ENCODE data around the gene MRGPRD.

The MRGPRD gene

DNA sequence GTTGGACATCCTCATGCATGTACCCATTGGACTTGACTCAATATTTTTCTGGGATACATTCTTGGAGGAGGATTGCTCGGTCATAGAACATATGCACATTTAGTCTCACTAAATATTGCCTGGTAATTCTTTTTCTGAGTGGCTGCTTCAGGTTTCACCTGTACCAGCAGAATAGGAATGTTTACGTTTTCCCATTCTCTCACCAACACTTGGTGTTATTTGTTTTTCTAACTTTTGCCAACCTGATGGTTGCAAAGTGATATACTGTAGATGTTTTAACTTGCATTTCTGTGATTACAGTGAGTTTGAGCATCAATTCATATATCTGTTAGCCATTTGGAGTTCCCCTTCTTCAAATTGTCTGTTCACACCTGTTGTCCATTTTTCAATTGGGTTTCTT, 1.3 kb upstream of the MRGPRD start:
- no peak for DNase-seq (ENCODE audit: extremely low read depth, low read depth)
- TF ChIP-seq, protein P1, sequence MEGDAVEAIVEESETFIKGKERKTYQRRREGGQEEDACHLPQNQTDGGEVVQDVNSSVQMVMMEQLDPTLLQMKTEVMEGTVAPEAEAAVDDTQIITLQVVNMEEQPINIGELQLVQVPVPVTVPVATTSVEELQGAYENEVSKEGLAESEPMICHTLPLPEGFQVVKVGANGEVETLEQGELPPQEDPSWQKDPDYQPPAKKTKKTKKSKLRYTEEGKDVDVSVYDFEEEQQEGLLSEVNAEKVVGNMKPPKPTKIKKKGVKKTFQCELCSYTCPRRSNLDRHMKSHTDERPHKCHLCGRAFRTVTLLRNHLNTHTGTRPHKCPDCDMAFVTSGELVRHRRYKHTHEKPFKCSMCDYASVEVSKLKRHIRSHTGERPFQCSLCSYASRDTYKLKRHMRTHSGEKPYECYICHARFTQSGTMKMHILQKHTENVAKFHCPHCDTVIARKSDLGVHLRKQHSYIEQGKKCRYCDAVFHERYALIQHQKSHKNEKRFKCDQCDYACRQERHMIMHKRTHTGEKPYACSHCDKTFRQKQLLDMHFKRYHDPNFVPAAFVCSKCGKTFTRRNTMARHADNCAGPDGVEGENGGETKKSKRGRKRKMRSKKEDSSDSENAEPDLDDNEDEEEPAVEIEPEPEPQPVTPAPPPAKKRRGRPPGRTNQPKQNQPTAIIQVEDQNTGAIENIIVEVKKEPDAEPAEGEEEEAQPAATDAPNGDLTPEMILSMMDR (IDR thresholded peaks at IDR 0.05; ENCODE audit: low read depth, low read length, missing control alignments), result no peak
- no peak overlapping the region for H3K4me3 ChIP-seq (replicated peaks; ENCODE audit: low read depth, low read length)

- DNase-seq (ENCODE audit: extremely low read depth, low read depth), result no peak
Observed at GRCh38 chr11:68979931-68980775, 633 bp downstream of the MRGPRD start.

DNA sequence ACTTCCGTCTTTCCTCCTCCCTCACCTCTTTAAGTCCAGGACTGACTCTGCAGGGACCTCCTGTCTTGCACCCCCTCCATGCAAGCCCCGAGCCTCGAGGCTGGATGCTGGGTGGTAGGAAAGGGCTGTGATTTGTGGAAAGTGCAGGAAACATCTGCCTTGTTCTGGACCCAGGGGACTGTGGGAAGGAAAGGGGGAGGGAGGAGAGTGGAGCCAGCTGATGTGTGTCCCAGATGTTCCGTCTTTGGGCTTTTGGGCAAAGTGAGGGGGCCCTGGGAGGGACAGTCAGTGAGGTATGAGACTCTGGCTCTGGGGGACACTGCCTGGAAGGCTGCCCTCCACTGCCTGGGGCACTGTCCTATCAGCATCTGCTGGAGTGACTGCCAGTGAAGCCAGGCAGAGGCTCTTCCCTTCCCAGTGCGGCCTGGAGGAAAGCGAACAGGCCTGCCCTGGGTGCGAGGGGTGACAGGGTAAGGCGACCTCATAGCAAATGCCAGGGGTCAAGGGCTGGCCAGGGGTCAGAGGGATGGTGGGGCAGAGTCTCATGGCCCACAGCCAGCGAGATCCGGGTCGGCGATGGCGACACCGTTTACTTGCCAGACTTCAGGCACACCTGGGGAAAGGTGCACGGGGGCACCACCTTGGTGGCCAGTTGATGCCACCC, 1.7 kb downstream of the MRGPRD start:
- no peak for DNase-seq (ENCODE audit: extremely low read depth, low read depth)
- TF ChIP-seq, protein P1 (IDR thresholded peaks at IDR 0.05; ENCODE audit: low read depth, low read length, missing control alignments), result no peak
- no peak overlapping the region for H3K4me3 ChIP-seq (replicated peaks; ENCODE audit: low read depth, low read length)

More at GRCh38 chr11:68979931-68980775, 633 bp downstream of the MRGPRD start:
- TF ChIP-seq, protein P1 (IDR thresholded peaks at IDR 0.05; ENCODE audit: low read depth, low read length, missing control alignments), result no peak
- no peak overlapping the region for H3K4me3 ChIP-seq (replicated peaks; ENCODE audit: low read depth, low read length)

DNA sequence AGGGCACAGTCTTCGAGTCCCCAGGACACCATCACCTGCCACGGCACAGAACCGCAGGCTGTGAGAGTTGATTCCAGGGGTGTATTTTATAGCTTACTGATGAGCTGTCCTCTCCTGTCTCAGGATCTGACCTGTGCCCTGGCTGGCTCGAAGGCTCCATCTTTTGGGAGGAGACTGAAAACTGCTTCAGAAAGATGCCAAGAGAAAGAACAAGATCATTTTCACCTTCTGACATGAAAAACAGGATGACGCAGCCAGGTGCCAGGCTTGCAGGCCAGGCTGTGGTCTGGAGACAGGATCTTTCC, 2.2 kb downstream of the MRGPRD start:
- DNase-seq (ENCODE audit: extremely low read depth, low read depth), result no peak
- TF ChIP-seq, protein P1 (IDR thresholded peaks at IDR 0.05; ENCODE audit: low read depth, low read length, missing control alignments), result no peak
- no peak overlapping the region for H3K4me3 ChIP-seq (replicated peaks; ENCODE audit: low read depth, low read length)

DNA sequence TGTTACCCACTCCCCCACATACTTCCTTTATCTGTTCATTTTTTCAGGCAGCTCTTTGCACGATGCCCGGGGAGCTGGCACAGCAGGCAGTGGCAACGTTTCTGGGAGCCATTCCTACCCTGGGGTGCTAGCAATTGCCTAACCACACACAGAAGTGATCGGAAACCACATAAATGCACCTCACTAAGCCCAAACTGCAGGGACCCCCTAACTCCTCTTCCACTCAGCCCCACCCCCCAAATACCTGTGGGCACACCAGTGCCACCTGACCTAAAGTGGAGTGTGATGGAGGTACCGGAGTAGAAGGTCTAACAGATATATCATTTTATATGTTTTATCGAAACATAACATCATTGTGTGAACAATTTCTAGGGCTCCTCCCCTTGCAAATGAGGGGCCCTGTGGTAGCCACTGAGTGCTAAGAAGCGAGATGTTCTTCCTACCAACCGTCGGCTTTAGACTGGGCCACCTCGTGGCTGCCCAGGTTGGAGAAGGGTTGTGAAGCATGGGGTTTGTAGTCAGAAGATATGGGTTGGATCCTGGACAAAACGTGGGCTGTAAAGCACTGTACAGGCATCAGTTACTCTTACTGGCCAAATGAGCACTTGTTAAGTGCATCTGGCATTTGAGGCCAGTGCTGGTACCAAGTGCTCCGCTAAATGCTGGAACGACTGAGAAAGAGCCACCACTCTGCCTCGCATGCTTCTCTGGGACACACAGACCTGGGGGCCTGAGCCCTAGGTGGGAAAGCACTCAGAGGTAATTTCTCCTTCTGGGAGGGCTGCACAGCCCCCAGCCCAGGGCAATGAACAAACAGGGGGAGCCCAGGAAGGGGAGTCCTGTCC, 2.8 kb downstream of the MRGPRD start:
- H3K4me3 ChIP-seq (replicated peaks; ENCODE audit: low read depth, low read length), result no peak overlapping the region
- TF ChIP-seq, protein P1 (IDR thresholded peaks at IDR 0.05; ENCODE audit: low read depth, low read length, missing control alignments), result no peak
- DNase-seq (ENCODE audit: extremely low read depth, low read depth), result no peak

DNA sequence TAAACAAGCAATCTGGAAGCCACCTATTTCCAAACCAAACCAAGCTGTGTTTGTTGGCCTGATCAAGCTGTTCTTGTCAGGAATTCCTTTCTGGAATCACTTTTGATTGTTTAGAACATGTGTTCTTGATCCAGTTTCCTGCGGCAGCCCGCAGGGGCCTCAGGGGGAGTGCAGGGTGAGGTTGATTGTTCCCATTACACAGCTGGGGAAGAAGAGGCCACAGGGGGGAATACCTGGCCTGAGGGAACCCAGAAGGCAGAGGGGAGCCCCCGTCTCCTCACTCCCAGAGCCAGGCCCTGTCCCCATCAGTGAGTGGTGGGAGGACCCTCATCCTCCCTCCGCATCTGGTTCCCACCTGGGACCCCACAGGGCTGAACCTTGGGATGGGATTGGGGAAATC, 4.2 kb downstream of the MRGPRD start:
- no peak overlapping the region for H3K4me3 ChIP-seq (replicated peaks; ENCODE audit: low read depth, low read length)
- no peak for DNase-seq (ENCODE audit: extremely low read depth, low read depth)
- TF ChIP-seq, protein P1 (IDR thresholded peaks at IDR 0.05; ENCODE audit: low read depth, low read length, missing control alignments), result no peak
